A673 (cell line): Measurements from ENCODE around the gene TMEM255B.

Experiments
- CTCF ChIP-seq: fragments of 300-800, 200-600 bp; sonication (generic); conservative IDR thresholded peaks from 2 replicates; pipeline ENCODE4 v1.5.1; 2017; ENCODE audit warnings: low read depth, mild to moderate bottlenecking, antibody characterized with exemption, low read length, moderate library complexity, mixed read lengths
- EZH2 ChIP-seq: fragments of 200-600 bp; sonication (generic); IDR thresholded peaks from 2 replicates; pipeline ENCODE4 v1.6.1; 2017; ENCODE audit warnings: borderline replicate concordance, low read depth, mild to moderate bottlenecking, mixed read lengths, antibody characterized with exemption, low read length; ENCODE audit not compliant: poor library complexity, severe bottlenecking

DNA sequence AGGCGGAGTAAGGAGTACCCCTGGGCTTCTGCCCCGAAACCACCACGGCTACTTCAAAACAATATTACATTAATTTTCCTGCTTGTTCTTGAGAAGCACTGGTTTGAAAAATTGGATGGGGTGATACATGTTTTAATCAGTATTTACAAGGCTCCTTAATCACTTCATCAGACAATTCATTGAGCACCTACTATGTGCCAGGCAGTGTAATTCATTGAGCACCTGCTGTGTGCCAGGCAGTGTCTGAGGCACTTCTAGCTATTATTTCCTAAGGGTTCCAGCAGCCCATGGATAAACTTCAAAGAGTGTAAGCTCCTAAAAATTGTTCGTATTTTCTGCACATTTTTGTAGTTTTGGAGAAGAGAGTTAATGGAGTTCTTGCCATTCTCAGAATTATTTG lies 106.4 kb downstream of the TMEM255B start:
- TF ChIP-seq CTCF, result no peak
- no peak for TF ChIP-seq EZH2
